Panc1 (cell line): Measurements from ENCODE around the gene IER5L. TPM values are rescaled to one million over a fixed set of nuclear protein-coding genes. Genes with fewer than 3 reads are reported as not detected.

Experiments
- ATAC-seq: fragments of 200-7000 bp; cut with Tn5 transposase; 2 replicates; pipeline ENCODE4 v1.9.1; 2020; ENCODE audit warnings: mild to moderate bottlenecking, moderate library complexity
- BruUV-seq: library from RNA; stranded (reverse); fragments of 400-500 nt; replicated peaks from 2 replicates; lab custom pipeline; 2021; lab: Mats Ljungman, UMichigan
- CTCF ChIA-PET: fragments of 300-600 bp; sonication (Branson Sonifier 250); formaldehyde crosslinking; loops from one replicate; lab custom pipeline; 2022; ENCODE audit warnings: antibody characterized with exemption; lab: Charles Lee
- POLR2A ChIA-PET: fragments of 300-600 bp; sonication (Branson Sonifier 250); formaldehyde crosslinking; loops from one replicate; lab custom pipeline; 2022; ENCODE audit warnings: antibody characterized with exemption; lab: Charles Lee
- DNase-seq: peaks from one replicate; pipeline ENCODE4 v3.0.0-alpha.2; 2010; ENCODE audit warnings: low read depth, low spot score
- H3K27ac ChIP-seq: 2 replicates; pipeline ENCODE4 v1.5.1; 2011; ENCODE audit warnings: mild to moderate bottlenecking, low read length, inconsistent platforms
- H3K27me3 ChIP-seq: fragments of 200-500 bp; sonication (Bioruptor generic); 2 replicates; pipeline ENCODE4 v1.6.0; 2014; ENCODE audit warnings: low read length, inconsistent platforms; ENCODE audit not compliant: control insufficient read depth, insufficient read depth
- H3K36me3 ChIP-seq: fragments of 200-500 bp; sonication (Bioruptor generic); 2 replicates; pipeline ENCODE4 v1.5.1; 2014; ENCODE audit warnings: inconsistent platforms, mild to moderate bottlenecking, low read length, moderate library complexity; ENCODE audit not compliant: control insufficient read depth, insufficient read depth
- H3K4me1 ChIP-seq: 2 replicates; pipeline ENCODE4 v1.5.1; 2011; ENCODE audit warnings: inconsistent platforms, mild to moderate bottlenecking, low read length, moderate library complexity; ENCODE audit not compliant: control insufficient read depth, insufficient read depth
- H3K4me3 ChIP-seq, 2 experiments: 2 replicates each; pipeline ENCODE4 v1.5.1; 2011 to 2012; ENCODE audit warnings: low read depth in 2 of 2, low read length in 2 of 2, mild to moderate bottlenecking in 2 of 2, inconsistent platforms in 1 of 2, moderate library complexity in 1 of 2
- H3K9me3 ChIP-seq: fragments of 200-500 bp; sonication (Bioruptor generic); 2 replicates; pipeline ENCODE4 v1.5.1; 2014; ENCODE audit warnings: low read depth, mild to moderate bottlenecking, inconsistent platforms, low read length, moderate library complexity; ENCODE audit not compliant: control insufficient read depth, insufficient read depth
- CTCF ChIP-seq: fragments of 450-650 bp; IDR thresholded peaks from 2 replicates; pipeline ENCODE4 v1.5.1; 2017; ENCODE audit warnings: mild to moderate bottlenecking
- POLR2AphosphoS5 ChIP-seq: IDR thresholded peaks from 2 replicates; pipeline ENCODE4 v1.6.1; 2012; ENCODE audit warnings: mild to moderate bottlenecking, low read depth, low read length, moderate library complexity
- REST ChIP-seq, 2 experiments: IDR thresholded peaks; 2 replicates each; pipeline ENCODE4 v1.6.1; 2011 to 2012; ENCODE audit warnings: low read depth in 2 of 2, control low read depth in 1 of 2, low read length in 1 of 2, mild to moderate bottlenecking in 1 of 2, moderate library complexity in 1 of 2; ENCODE audit not compliant: insufficient read depth in 1 of 2
- SIN3A ChIP-seq: IDR thresholded peaks from 2 replicates; pipeline ENCODE4 v1.6.1; 2012; ENCODE audit warnings: low read depth, mild to moderate bottlenecking, low read length, moderate library complexity, borderline replicate concordance; ENCODE audit not compliant: insufficient read depth
- TCF7L2 ChIP-seq: IDR thresholded peaks from 2 replicates; pipeline ENCODE4 v1.6.1; 2011; ENCODE audit warnings: mild to moderate bottlenecking, low read depth, low read length, inconsistent platforms
- in situ Hi-C: cut with HindIII; loops from 2 replicates; pipeline ENCODE4 v1.10.0; 2016; ENCODE audit warnings: low sequenced_read_pairs, low pct_unique_long_range_greater_than_20kb
- intact Hi-C: fragments of 100-400 bp; cut with micrococcal nuclease; formaldehyde crosslinking; loops from one replicate; pipeline ENCODE4 v1.10.0; 2022; ENCODE audit not compliant: unreplicated experiment
- total RNA-seq: library from RNA; stranded (reverse); gene quantifications from one replicate; pipeline ENCODE4 v1.2.1, GENCODE V29; 2021; ENCODE audit not compliant: unreplicated experiment

IER5L gene
- total RNA-seq, 1 experiment from 2014 or later: 44.6 TPM

- no peak for DNase-seq
- Histone ChIP-seq H3K4me3 (no peak overlapping the region), H3K9me3 (no peaks in the 10 kb centered on the region), H3K36me3 (no peaks in the 10 kb centered on the region), H3K27me3 (no peaks in the 10 kb centered on the region), H3K4me1 (peaks cover 8% of the 10 kb centered on the region), H3K27ac (no peak overlapping the region)
- ChIA-PET CTCF (no interaction called here), POLR2A (no interaction called here)
- no TSS peak for BruUV-seq
- intact Hi-C loops: no loop called here
- in situ Hi-C loops: no loop called here
- no peak for ATAC-seq
- no peak for TF ChIP-seq CTCF
These were observed 23.8 kb upstream of the IER5L start for GRCh38 chr9:129201866-129202265.

GRCh38 chr9:129201289-129201688, 23.2 kb upstream of the IER5L start:
- in situ Hi-C loops: no loop called here
- H3K4me1 ChIP-seq: peaks cover 8% of the 10 kb centered on the region
- CTCF ChIA-PET: no interaction called here

More at GRCh38 chr9:129201289-129201688, 23.2 kb upstream of the IER5L start:
- H3K27me3 ChIP-seq: no peaks in the 10 kb centered on the region
- no peaks in the 10 kb centered on the region for H3K36me3 ChIP-seq
- no peak for DNase-seq
- no peaks in the 10 kb centered on the region for H3K9me3 ChIP-seq
- H3K4me3 ChIP-seq: no peak overlapping the region
- POLR2A ChIA-PET: no interaction called here
- intact Hi-C loops: no loop called here
- TF ChIP-seq POLR2AphosphoS5: no peak
- TF ChIP-seq REST (IDR thresholded peaks at IDR 0.05; ENCODE audit: insufficient read depth in 1 of 2, low read depth in 2 of 2, low read length in 1 of 2): no peak
- no peak for TF ChIP-seq TCF7L2
- TF ChIP-seq CTCF: no peak
- TF ChIP-seq SIN3A: no peak
- ATAC-seq: no peak
- no TSS peak for BruUV-seq
- H3K27ac ChIP-seq: no peak overlapping the region
